ENCODE data around the gene EIF4G3.
"Not testable (repeated sequence)": the region's sequence is repeated elsewhere in the genome, so short reads cannot be mapped to it uniquely, and the experiment has no call there.

The EIF4G3 gene

GRCh38 chr1:20854529-20854928 is 322.2 kb downstream of the EIF4G3 start:
- DNase-seq, result no peak

DNA sequence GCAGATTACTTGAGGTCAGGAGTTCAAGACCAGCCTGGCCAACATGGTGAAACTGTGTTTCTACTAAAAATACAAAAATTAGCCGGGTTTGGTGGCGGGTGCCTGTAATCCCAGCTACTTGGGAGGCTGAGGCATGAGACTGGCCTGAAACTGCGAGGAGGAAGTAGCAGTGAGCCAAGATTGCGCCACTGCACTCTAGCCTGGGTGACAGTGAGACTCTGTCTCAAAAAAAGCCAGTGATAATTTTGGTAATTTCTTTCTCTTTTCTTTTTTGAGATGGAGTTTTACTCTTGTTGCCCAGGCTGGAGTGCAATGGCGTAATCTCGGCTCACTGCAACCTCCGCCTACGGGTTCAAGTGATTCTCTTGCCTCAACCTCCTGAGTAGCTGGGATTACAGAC is 324.9 kb downstream of the EIF4G3 start:
- DNase-seq, result not testable (repeated sequence)

DNA sequence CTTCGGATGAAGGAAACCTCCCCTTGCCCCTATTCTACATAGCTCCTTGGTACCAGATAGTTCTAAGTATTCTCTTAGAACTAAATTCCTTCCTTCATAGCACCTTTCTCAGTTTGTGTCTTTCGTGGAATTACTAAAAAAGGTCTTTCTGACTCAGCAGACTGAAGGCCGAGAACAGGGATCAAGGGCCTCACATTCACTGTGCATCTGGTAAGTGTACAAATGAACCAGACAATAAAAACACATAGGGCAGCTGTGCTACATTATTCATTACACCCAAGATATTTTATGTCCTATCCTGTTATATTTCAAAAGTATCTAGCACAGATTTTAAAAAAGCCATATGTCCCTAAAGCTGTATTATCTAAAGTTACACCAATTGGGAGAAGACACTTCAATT is 326.7 kb downstream of the EIF4G3 start:
- DNase-seq, result no peak

- DNase-seq, result no peak
Observed at GRCh38 chr1:20849100-20849499, 327.6 kb downstream of the EIF4G3 start.

- no peak for DNase-seq
Observed at GRCh38 chr1:20848162-20848561, 328.5 kb downstream of the EIF4G3 start.

- DNase-seq, result no peak
Observed at GRCh38 chr1:20847611-20848080, 329.1 kb downstream of the EIF4G3 start.

- no peak for DNase-seq
Observed at GRCh38 chr1:20846461-20847374, 330.0 kb downstream of the EIF4G3 start.

DNA sequence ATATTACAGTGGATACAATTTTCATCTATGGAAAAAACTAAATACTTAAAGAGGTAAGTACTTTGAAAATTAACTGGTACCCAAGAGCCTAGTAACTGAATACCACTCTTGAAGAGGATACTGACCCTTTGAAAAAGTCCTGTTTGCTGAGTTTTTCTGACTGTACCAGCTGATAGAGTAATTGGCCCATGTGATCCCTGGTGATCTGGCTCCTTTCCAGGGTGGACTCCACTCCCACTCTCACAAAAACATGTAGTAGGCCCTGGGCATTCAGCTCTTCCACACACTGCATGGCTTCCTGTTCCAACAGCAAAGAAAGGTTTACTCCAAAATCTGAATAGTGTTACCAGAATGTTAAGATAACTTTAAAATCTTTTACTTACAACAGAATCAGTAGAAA is 336.0 kb downstream of the EIF4G3 start:
- DNase-seq, result no peak

- DNase-seq, result no peak
Observed at GRCh38 chr1:20837554-20838192, 339.0 kb downstream of the EIF4G3 start.

DNA sequence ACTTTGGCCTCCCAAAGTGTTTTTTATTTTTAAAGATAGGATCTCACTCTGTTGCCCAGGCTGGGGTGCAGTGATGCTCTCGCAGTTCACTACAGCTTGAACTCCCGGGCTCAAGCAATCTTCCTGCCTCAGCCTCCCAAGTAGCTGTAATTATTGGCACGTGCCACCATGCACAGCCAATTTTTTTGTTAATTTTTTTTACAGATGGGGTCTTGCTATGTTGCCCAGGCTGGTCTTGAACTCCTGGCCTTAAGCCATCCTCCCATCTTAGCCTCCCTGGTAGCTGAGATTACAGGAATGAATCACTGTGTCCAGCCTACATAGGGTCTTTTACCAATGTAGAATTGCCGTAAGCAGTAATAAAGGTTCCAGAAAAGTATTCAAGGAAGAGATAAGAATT is 340.5 kb downstream of the EIF4G3 start:
- DNase-seq, result no peak

- no peak for DNase-seq
Observed at GRCh38 chr1:20834780-20835179, 341.9 kb downstream of the EIF4G3 start.

DNA sequence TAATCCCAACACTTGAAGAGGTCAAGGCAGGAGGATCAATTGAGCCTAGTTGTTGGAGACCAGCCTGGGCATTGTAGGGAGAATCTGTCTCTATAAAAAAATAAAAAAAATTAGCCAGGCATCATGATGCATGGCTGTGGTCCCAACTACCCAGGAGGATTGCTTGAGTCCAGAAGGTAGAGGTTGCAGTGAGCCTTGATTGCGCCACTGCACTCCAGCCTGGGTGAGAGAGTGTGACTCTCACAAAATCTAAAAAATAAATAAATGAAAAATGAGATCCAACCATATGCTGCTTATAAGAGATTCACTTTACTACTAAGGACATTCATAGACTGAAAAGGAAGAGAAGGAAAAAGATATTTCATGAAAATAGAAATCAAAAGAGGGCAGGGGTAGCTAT is 342.5 kb downstream of the EIF4G3 start:
- no peak for DNase-seq

- DNase-seq, result no peak
Observed at GRCh38 chr1:20830378-20830777, 346.3 kb downstream of the EIF4G3 start.

GRCh38 chr1:20829946-20830345 is 346.8 kb downstream of the EIF4G3 start:
- DNase-seq, result no peak

GRCh38 chr1:20829531-20829930 is 347.2 kb downstream of the EIF4G3 start:
- no peak for DNase-seq

DNA sequence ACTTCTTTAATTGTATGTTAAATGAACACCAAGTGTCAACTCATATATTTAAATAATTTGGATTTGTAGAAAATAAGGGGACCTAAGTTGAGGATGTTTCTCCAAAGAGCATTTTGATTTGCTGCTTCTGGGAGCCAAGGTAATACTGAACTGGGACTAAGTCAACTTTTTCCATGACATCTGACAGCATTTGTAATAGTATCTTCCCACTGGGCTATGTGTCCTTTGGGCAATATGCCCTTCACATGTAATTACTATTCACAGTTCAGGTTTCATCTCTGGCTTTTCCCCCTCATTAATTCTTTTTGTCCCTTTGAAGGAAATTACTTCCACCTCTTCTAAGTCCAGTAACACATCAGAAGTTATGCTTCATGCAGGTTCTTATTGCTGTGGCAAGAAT is 352.9 kb downstream of the EIF4G3 start:
- no peak for DNase-seq

DNA sequence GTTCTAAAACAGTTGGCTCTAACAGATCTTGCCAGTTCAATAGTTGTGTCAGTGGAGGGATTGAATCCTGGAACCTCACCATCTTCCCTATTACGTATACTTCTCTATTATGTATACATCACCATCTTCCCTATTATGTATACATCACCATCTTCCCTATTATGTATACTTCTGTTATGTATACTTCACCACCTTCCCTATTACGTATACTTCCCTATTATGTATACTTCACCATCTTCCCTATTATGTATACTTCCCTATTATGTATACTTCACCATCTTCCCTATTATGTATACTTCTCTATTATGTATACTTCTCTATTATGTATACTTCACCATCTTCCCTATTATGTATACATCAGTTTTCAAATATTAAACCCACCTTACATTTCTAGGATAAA is 355.2 kb downstream of the EIF4G3 start:
- no peak for DNase-seq

DNA sequence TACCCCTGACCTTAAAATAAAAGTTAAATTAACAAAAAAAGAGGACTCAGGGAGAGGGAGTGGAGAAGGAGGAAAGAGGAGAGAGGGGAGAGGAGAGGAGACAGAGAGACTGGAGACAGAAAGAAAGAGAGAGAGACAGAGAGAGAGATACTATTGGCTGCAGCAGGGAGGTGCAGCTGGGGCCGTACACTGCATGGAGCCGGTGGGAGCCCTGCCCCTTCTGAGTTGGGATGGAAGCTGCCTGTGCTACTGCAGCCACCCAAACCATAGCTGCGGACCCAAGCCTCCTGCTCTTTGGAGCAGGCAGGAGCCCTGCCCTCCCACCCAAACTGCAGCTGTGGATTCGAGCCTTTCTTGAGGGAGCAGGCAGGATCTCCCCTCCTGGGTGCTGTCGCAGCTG is 356.9 kb downstream of the EIF4G3 start:
- DNase-seq, result no peak

- no peak for DNase-seq
Observed at GRCh38 chr1:20814534-20814871, 362.2 kb downstream of the EIF4G3 start.

GRCh38 chr1:20811916-20812315 is 364.8 kb downstream of the EIF4G3 start:
- DNase-seq, result no peak

GRCh38 chr1:20793236-20793635 is 383.5 kb downstream of the EIF4G3 start:
- DNase-seq, result no peak

DNA sequence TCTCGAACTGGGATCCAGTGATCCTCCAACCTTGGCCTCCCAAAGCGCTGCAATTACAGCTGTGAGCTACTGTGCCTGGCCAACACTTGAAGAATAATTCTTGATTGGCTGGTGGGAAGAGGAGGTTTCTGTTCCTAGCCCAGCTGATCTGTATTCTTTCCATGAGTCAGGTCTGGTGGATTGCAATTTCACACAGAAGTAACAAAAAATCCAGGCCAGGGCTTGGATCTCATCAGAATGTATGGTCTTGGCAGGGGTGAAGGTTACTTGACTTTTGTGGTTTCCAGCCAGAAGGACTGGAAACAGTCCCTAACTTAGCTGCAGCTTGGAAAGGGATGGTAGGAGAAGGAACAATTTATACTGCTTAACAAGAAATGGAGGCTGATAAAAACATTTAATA is 384.5 kb downstream of the EIF4G3 start:
- DNase-seq, result no peak

GRCh38 chr1:20790785-20791184 is 385.9 kb downstream of the EIF4G3 start:
- no peak for DNase-seq

DNA sequence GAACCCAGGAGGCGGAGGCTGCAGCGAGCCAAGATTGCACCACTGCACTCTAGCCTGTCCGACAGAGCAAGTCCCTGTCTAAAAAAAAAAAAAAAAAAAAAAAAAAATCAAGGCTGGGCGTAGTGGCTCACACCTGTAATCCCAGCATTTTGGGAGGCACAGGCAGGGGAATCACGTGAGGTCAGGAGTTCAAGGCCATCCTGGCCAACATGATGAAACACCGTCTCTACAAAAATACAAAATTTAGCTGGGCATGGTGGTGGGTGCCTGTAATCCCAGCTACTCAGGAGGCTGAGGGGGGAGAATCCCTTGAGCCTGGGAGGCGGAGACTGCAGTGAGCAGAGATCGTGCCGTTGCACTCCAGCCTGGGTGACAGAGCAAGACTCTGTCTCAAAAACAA is 387.1 kb downstream of the EIF4G3 start:
- DNase-seq, result not testable (repeated sequence)
